ENCODE results near the gene FST.

GRCh38 chr5:53476531-53477480 lies 3.6 kb upstream of the FST start:
- TF ChIP-seq EZH2 (IDR thresholded peaks at IDR 0.05), result no peak
- no peak for TF ChIP-seq POLR2AphosphoS5 (IDR thresholded peaks at IDR 0.05; ENCODE audit: borderline replicate concordance, low read depth, low read length)
- no peak for TF ChIP-seq FOXP2 (optimal IDR thresholded peaks at IDR 0.05; ENCODE audit: control extremely low read depth, extremely low read length, insufficient read depth)

Measured in SK-N-MC (cell line).